A549 (cell line): ENCODE data around the gene NALCN. TPM values are rescaled to one million over a fixed set of nuclear protein-coding genes. Genes with fewer than 3 reads are reported as not detected.

Experiments
- ATAC-seq, 2 experiments: fragments of 200-7000 bp in 1 of 2; fragments of >200 bp in 1 of 2; cut with Nextera tagmentation in 1 of 2; cut with Tn5 transposase in 1 of 2; 3 replicates each; pipeline versions ENCODE4 v1.8.0 to v1.9.1; 2018 to 2020; ENCODE audit warnings: mild to moderate bottlenecking in 1 of 2, moderate library complexity in 1 of 2
- CTCF ChIA-PET: fragments of 300-600 bp; sonication (Branson Sonifier 250); formaldehyde crosslinking; extraction: SDS; loops from one replicate; lab custom pipeline; 2021; ENCODE audit warnings: antibody characterized with exemption, inconsistent platforms; lab: Yijun Ruan, JAX
- POLR2A ChIA-PET: fragments of 350-600 bp; formaldehyde crosslinking; extraction: SDS; loops from one replicate; lab custom pipeline; 2021; ENCODE audit warnings: antibody characterized with exemption, inconsistent platforms; lab: Yijun Ruan, JAX
- DNase-seq, 2 experiments: peaks; one replicate each; pipeline versions ENCODE4 v3.0.0 to v3.0.0-alpha.2; 2011 to 2016; ENCODE audit warnings: low read depth in 1 of 2, low spot score in 1 of 2
- FAIRE-seq: peaks from 2 replicates; lab custom pipeline; 2011; peaks lifted over from hg19 to GRCh38; lab: Jason Lieb, UNC
- H3K27ac ChIP-seq, 2 experiments: fragments of >200 bp; sonication (Bioruptor Twin); formaldehyde crosslinking; 3 replicates each; pipeline ENCODE4 v1.5.1; 2016 to 2017
- H3K4me1 ChIP-seq: fragments of >200 bp; sonication (Bioruptor Twin); formaldehyde crosslinking; 3 replicates; pipeline ENCODE4 v1.6.1; 2016
- H3K4me2 ChIP-seq: fragments of >200 bp; sonication (Bioruptor Twin); formaldehyde crosslinking; 3 replicates; pipeline ENCODE4 v1.6.1; 2016
- H3K4me3 ChIP-seq: fragments of >200 bp; sonication (Bioruptor Twin); formaldehyde crosslinking; 3 replicates; pipeline ENCODE4 v1.5.1; 2016
- H3K9me3 ChIP-seq: fragments of >200 bp; sonication (Bioruptor Twin); formaldehyde crosslinking; 3 replicates; pipeline ENCODE4 v1.6.1; 2016
- BCL3 ChIP-seq: fragments of >200 bp; sonication (Bioruptor Twin); formaldehyde crosslinking; IDR thresholded peaks from 3 replicates; pipeline ENCODE4 v1.6.1; 2016
- CBX8 ChIP-seq: fragments of 200-600 bp; sonication (generic); IDR thresholded peaks from 2 replicates; pipeline ENCODE4 v1.6.1; 2016
- CEBPB ChIP-seq, 2 experiments: fragments of >200 bp in 1 of 2; sonication (Bioruptor Twin) in 1 of 2; formaldehyde crosslinking in 1 of 2; IDR thresholded peaks; 2 replicates each; pipeline ENCODE4 v1.6.1; 2012 to 2016
- CTCF ChIP-seq: fragments of >200 bp; sonication (Bioruptor Twin); formaldehyde crosslinking; IDR thresholded peaks from 3 replicates; pipeline ENCODE4 v1.5.1; 2016
- E2F6 ChIP-seq: IDR thresholded peaks from 2 replicates; pipeline ENCODE4 v1.6.1; 2012; ENCODE audit warnings: low read depth, borderline replicate concordance
- EHF ChIP-seq: fragments of 250-450 bp; sonication (Bioruptor Pico); IDR thresholded peaks from 2 replicates; pipeline ENCODE4 v1.5.0; 2020; ENCODE audit warnings: mild to moderate bottlenecking
- EHMT2 ChIP-seq: fragments of 200-600 bp; sonication (generic); IDR thresholded peaks from 2 replicates; pipeline ENCODE4 v1.6.1; 2016; ENCODE audit warnings: antibody characterized with exemption, low read depth, mild to moderate bottlenecking, moderate library complexity
- ESRRA ChIP-seq: fragments of 150-350 bp; IDR thresholded peaks from 2 replicates; pipeline ENCODE4 v1.6.1; 2014; ENCODE audit warnings: mild to moderate bottlenecking, low read length, borderline replicate concordance
- FOSL2 ChIP-seq, 2 experiments: fragments of 450-650 bp in 1 of 2; fragments of >200 bp in 1 of 2; sonication (Bioruptor Twin) in 1 of 2; formaldehyde crosslinking; IDR thresholded peaks; 2 replicates each; pipeline versions ENCODE4 v1.5.0 to v1.6.1; 2016 to 2020; ENCODE audit warnings: mild to moderate bottlenecking in 1 of 2, moderate library complexity in 1 of 2
- HMGXB4 ChIP-seq: fragments of 250-450 bp; sonication (Bioruptor Pico); IDR thresholded peaks from 2 replicates; pipeline ENCODE4 v1.5.0; 2021; ENCODE audit warnings: mild to moderate bottlenecking, moderate library complexity, borderline replicate concordance
- HOXB13 ChIP-seq: fragments of 250-450 bp; sonication (Bioruptor Pico); IDR thresholded peaks from 2 replicates; pipeline ENCODE4 v1.5.0; 2020; ENCODE audit warnings: low read depth, mild to moderate bottlenecking, moderate library complexity
- KDM1A ChIP-seq: fragments of 200-600 bp; sonication (generic); IDR thresholded peaks from 2 replicates; pipeline ENCODE4 v1.6.1; 2016; ENCODE audit warnings: low read depth, mild to moderate bottlenecking
- MAX ChIP-seq: IDR thresholded peaks from 2 replicates; pipeline ENCODE4 v1.6.1; 2012
- NPAS2 ChIP-seq: fragments of 250-450 bp; sonication (Bioruptor Pico); IDR thresholded peaks from 2 replicates; pipeline ENCODE4 v1.8.0; 2022; ENCODE audit warnings: mild to moderate bottlenecking, moderate library complexity, borderline replicate concordance
- PBX3 ChIP-seq: IDR thresholded peaks from 2 replicates; pipeline ENCODE4 v1.6.1; 2012
- PHF8 ChIP-seq: fragments of 200-600 bp; sonication (generic); IDR thresholded peaks from 2 replicates; pipeline ENCODE4 v1.6.1; 2016; ENCODE audit warnings: low read depth, mild to moderate bottlenecking, antibody characterized with exemption, moderate library complexity, borderline replicate concordance
- POLR2A ChIP-seq: IDR thresholded peaks from 2 replicates; pipeline ENCODE4 v1.6.1; 2012; ENCODE audit warnings: mild to moderate bottlenecking, low read length
- POLR2AphosphoS2 ChIP-seq: conservative IDR thresholded peaks from 2 replicates; pipeline ENCODE4 v1.6.1; 2012; ENCODE audit warnings: low read length, improper control_type of control experiment, inconsistent platforms
- RAD21 ChIP-seq, 2 experiments: fragments of >200 bp in 1 of 2; sonication (Bioruptor Twin) in 1 of 2; formaldehyde crosslinking in 1 of 2; IDR thresholded peaks in 1 of 2; conservative IDR thresholded peaks in 1 of 2; 2 replicates in 1 of 2; 3 replicates in 1 of 2; pipeline ENCODE4 v1.6.1; 2012 to 2018; ENCODE audit warnings: inconsistent platforms in 1 of 2
- RCOR1 ChIP-seq: fragments of 150-350 bp; IDR thresholded peaks from 2 replicates; pipeline ENCODE4 v1.6.1; 2014; ENCODE audit warnings: antibody characterized with exemption, low read length, low read depth
- SMC3 ChIP-seq: fragments of >200 bp; sonication (Bioruptor Twin); formaldehyde crosslinking; IDR thresholded peaks from 3 replicates; pipeline ENCODE4 v1.6.1; 2018; ENCODE audit warnings: inconsistent platforms
- ZC3H11A ChIP-seq: fragments of 450-650 bp; IDR thresholded peaks from 2 replicates; pipeline ENCODE4 v1.6.1; 2014; ENCODE audit warnings: antibody characterized with exemption, mild to moderate bottlenecking
- ZSCAN20 ChIP-seq: fragments of 250-450 bp; sonication (Bioruptor Pico); IDR thresholded peaks from 2 replicates; pipeline ENCODE4 v1.8.0; 2022; ENCODE audit warnings: mild to moderate bottlenecking, moderate library complexity
- WGBS: methylation state at CpG from one replicate; pipeline ENCODE4 v1.1.6; 2017; ENCODE audit errors: missing lambda C conversion rate; 5-methylcytosine and 5-hydroxymethylcytosine counted together
- polyA plus RNA-seq, 4 experiments: library from polyadenylated mRNA; depleted of rRNA in 3 of 4; stranded (reverse); fragments of >200 nt; fragmentation: RNase III in 1 of 4; extraction: RNeasy Plus Mini Kit Qiagen cat#74134 plus additional on column Dnase treatment in 1 of 4; gene quantifications; 2 replicates in 3 of 4; 3 replicates in 1 of 4; pipeline ENCODE4 v1.2.3, GENCODE V29; 2011 to 2017

The NALCN gene
- polyA plus RNA-seq, 2 of the 4 experiments (the other 2 are of a cell fraction), result 1.8 to 4.9 TPM

GRCh38 chr13:101398191-101398590, 18.1 kb downstream of the NALCN start:
- Histone ChIP-seq H3K4me1 (peaks cover 3% of the 10 kb centered on the region; the same call in 1 of the 3 replicates), H3K9me3 (no peaks in the 10 kb centered on the region)
- CTCF ChIA-PET, result no interaction called here
- WGBS, result 92% methylated on average over 2 of the region's 2 CpGs
- peak; percentile 24 to 25; a peak in 3 of 6 replicates for ATAC-seq
- no peak for TF ChIP-seq EHMT2
- no peak for TF ChIP-seq KDM1A
- TF ChIP-seq CBX8, result no peak
- no peak for TF ChIP-seq POLR2A
- TF ChIP-seq CEBPB (IDR thresholded peaks at IDR 0.05), result no peak
- TF ChIP-seq NPAS2 (CRISPR knock-in tag), result no peak
- no peak for TF ChIP-seq HMGXB4
- no peak for TF ChIP-seq RCOR1
- TF ChIP-seq PHF8, result no peak
- no peak for TF ChIP-seq BCL3
- TF ChIP-seq, all 56 proteins: peak for 0
- DNase-seq, result no peak
- Histone ChIP-seq H3K4me3 (no peak overlapping the region), H3K27ac (no peak overlapping the region), H3K4me2 (0 out of 3 replicates have a peak overlapping the region, but pooled peaks have one; percentile 21)
- POLR2A ChIA-PET, result no interaction called here
- FAIRE-seq, result no peak

GRCh38 chr13:101397742-101398141, 18.6 kb downstream of the NALCN start:
- Histone ChIP-seq H3K9me3 (no peaks in the 10 kb centered on the region), H3K4me3 (no peak overlapping the region), H3K27ac (no peak overlapping the region), H3K4me1 (peaks cover 3% of the 10 kb centered on the region; the same call in 1 of the 3 replicates), H3K4me2 (0 out of 3 replicates have a peak overlapping the region, but pooled peaks have one; percentile 21)
- no peak for TF ChIP-seq EHF (CRISPR knock-in tag)
- no peak for TF ChIP-seq POLR2AphosphoS2
- no peak for TF ChIP-seq FOSL2 (IDR thresholded peaks at IDR 0.05)
- TF ChIP-seq FOSL2 (CRISPR knock-in tag; IDR thresholded peaks at IDR 0.05), result no peak
- no peak for TF ChIP-seq MAX
- DNase-seq, result peak in 1 of 2 experiments; percentile 11
- CTCF ChIA-PET, result no interaction called here
- 30% methylated on average over 2 of the region's 2 CpGs for WGBS
- ATAC-seq, result peak in 1 of 2 experiments; percentile 73; a peak in 3 of 6 replicates
- POLR2A ChIA-PET, result no interaction called here
- no peak for FAIRE-seq

GRCh38 chr13:101394605-101395004, 21.7 kb downstream of the NALCN start:
- no peaks in the 10 kb centered on the region for H3K9me3 ChIP-seq
- WGBS, result 58% methylated on average over 2 of the region's 2 CpGs
- no peak overlapping the region for H3K4me2 ChIP-seq
- peaks cover 3% of the 10 kb centered on the region; the same call in 1 of the 3 replicates for H3K4me1 ChIP-seq
- POLR2A ChIA-PET, result no interaction called here
- CTCF ChIA-PET, result no interaction called here
- FAIRE-seq (no peak), ATAC-seq (no peak), DNase-seq (no peak)
- H3K4me3 ChIP-seq, result no peak overlapping the region
- H3K27ac ChIP-seq, result no peak overlapping the region
- no peak for TF ChIP-seq PBX3
- no peak for TF ChIP-seq ZC3H11A
- no peak for TF ChIP-seq SMC3
- no peak for TF ChIP-seq CTCF
- no peak for TF ChIP-seq EHMT2
- TF ChIP-seq RAD21 (conservative IDR thresholded peaks at IDR 0.05 in 1 of 2, IDR thresholded peaks at IDR 0.05 in 1 of 2), result no peak
- no peak for TF ChIP-seq E2F6
- no peak for TF ChIP-seq ZSCAN20
- no peak for TF ChIP-seq POLR2A
- no peak for TF ChIP-seq POLR2AphosphoS2
- no peak for TF ChIP-seq HOXB13 (CRISPR knock-in tag)
- TF ChIP-seq ESRRA, result no peak
